Osteocyte (in vitro differentiated cells): ENCODE data around the gene DIRAS1. TPM values are rescaled to one million over a fixed set of nuclear protein-coding genes. Genes with fewer than 3 reads are reported as not detected.
A peak's percentile ranks its signal among the peaks of the same experiment; 100 is the strongest.

Experiments used
- DNase-seq: peaks from one replicate; pipeline ENCODE4 v3.0.0; 2021; ENCODE audit warnings: mixed read lengths; ENCODE audit not compliant: unreplicated experiment; ENCODE audit errors: extremely low spot score
- H3K27ac Mint-ChIP-seq: one replicate; pipeline ENCODE4 v1.8.0; 2021; ENCODE audit warnings: mild to moderate bottlenecking, mixed read lengths; ENCODE audit not compliant: unreplicated experiment
- H3K27me3 Mint-ChIP-seq: one replicate; pipeline ENCODE4 v1.8.0; 2021; ENCODE audit warnings: mixed read lengths; ENCODE audit not compliant: unreplicated experiment
- H3K36me3 Mint-ChIP-seq: one replicate; pipeline ENCODE4 v1.8.0; 2021; ENCODE audit warnings: mixed read lengths; ENCODE audit not compliant: unreplicated experiment
- H3K4me1 Mint-ChIP-seq: one replicate; pipeline ENCODE4 v1.8.0; 2021; ENCODE audit warnings: mixed read lengths; ENCODE audit not compliant: unreplicated experiment
- H3K4me3 Mint-ChIP-seq: one replicate; pipeline ENCODE4 v1.8.0; 2021; ENCODE audit warnings: mild to moderate bottlenecking, moderate library complexity, mixed read lengths; ENCODE audit not compliant: unreplicated experiment
- H3K9me3 Mint-ChIP-seq: one replicate; pipeline ENCODE4 v1.8.0; 2021; ENCODE audit warnings: mixed read lengths; ENCODE audit not compliant: unreplicated experiment
- total RNA-seq: library from RNA; stranded (reverse); gene quantifications from 2 replicates; pipeline ENCODE4 v1.2.1, GENCODE V29; 2021
- TF ChIP-seq, protein P1 (sequence below): fragments of 200-600 bp; sonication (generic); IDR thresholded peaks from 2 replicates; pipeline ENCODE4 v1.5.0; 2021; ENCODE audit warnings: antibody characterized with exemption, mild to moderate bottlenecking, moderate library complexity

The DIRAS1 gene
- total RNA-seq, 1 donor from 2014 or later: 5.8 TPM

DNA sequence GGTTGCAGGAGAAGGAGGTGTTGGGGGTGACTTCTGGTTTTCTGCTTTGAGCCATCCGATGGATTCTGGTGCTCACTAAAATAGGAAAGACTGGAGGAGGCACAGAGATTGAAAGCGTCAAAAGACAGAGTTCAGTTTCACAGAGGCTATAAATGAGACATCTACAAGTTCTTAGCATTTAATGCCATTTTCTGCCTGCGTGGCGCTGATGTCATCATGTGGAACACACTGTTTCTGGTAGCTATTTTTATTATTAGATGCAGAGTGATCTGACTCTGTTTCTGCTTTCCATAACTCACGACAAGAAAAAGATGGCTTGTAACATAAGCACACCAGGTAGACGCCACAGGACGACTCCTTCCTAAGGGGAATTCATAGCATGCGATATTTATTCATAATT is 21.9 kb upstream of the DIRAS1 start:
- peaks cover 8% of the 10 kb centered on the region for H3K4me1 Mint-ChIP-seq
- DNase-seq: no peak
- H3K27me3 Mint-ChIP-seq: peaks cover 13% of the 10 kb centered on the region
- no peak overlapping the region for H3K4me3 Mint-ChIP-seq
- H3K36me3 Mint-ChIP-seq: no peaks in the 10 kb centered on the region
- H3K27ac Mint-ChIP-seq: no peak overlapping the region
- H3K9me3 Mint-ChIP-seq: no peaks in the 10 kb centered on the region
- TF ChIP-seq, protein P1, sequence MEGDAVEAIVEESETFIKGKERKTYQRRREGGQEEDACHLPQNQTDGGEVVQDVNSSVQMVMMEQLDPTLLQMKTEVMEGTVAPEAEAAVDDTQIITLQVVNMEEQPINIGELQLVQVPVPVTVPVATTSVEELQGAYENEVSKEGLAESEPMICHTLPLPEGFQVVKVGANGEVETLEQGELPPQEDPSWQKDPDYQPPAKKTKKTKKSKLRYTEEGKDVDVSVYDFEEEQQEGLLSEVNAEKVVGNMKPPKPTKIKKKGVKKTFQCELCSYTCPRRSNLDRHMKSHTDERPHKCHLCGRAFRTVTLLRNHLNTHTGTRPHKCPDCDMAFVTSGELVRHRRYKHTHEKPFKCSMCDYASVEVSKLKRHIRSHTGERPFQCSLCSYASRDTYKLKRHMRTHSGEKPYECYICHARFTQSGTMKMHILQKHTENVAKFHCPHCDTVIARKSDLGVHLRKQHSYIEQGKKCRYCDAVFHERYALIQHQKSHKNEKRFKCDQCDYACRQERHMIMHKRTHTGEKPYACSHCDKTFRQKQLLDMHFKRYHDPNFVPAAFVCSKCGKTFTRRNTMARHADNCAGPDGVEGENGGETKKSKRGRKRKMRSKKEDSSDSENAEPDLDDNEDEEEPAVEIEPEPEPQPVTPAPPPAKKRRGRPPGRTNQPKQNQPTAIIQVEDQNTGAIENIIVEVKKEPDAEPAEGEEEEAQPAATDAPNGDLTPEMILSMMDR: no peak

DNA sequence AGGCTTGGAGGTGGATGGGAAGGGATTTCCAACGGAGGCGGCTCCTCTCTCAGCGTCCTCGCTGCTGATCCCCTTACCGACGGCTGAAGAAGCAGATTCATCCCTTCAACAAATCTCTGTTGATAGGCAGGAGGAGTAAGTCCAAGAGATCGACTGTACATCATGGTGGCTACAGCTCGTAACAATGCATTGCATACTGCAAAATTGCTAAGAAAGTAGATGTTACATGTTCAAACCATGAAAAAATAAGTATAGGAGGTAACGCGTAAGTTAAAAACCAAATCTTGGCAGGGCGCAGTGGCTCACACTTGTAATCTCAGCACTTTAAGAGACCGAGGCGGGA is 19.1 kb upstream of the DIRAS1 start:
- no peak for DNase-seq
- Mint-ChIP-seq H3K27ac (no peak overlapping the region), H3K4me3 (peak overlapping the region; percentile 79), H3K9me3 (no peaks in the 10 kb centered on the region), H3K4me1 (peaks cover 8% of the 10 kb centered on the region), H3K36me3 (peaks cover 11% of the 10 kb centered on the region), H3K27me3 (peaks cover 10% of the 10 kb centered on the region)
- TF ChIP-seq, protein P1: no peak

DNA sequence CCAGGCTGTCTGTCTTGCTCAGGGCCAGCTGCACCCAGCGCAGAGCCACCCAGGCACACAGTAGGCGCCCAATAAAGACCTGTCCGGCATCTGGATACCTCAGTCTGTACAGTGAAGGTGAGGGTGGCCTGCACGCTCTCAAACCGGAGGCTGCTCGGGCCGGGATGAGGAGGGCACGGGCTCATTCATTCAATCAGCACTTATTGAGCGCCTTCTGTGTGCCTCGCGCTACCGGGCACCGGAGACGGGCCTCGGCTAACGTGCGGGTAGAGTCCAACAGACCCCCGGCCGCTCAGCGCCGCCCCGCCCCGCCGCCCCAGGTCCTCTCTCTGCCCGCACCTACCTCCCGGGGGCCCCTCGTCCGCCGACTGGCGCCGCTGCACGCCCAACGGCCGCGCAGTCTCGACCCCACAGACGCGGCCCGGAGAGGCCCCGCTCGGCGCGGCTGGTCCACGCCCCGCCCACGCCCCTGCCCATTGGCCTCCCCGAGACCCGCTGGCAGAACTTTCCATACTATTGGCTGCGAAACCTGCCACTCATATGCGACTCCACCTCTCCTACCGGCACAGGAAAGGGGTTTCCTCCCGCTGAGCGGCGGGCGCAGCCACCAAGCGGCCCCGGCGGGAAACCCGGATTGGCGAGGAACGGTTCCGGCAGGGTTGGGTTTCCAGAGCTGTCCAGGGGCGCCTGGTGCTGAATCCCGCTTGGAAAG is 18.6 kb upstream of the DIRAS1 start, which contains the start of gene SLC39A3:
SLC39A3 (minus strand) TSS at position 416 of the 712 bp plus-strand sequence. CDS start 2,760 bp downstream, outside the sequence.
- Mint-ChIP-seq H3K27ac (peak within 1 kb of the TSS; percentile 41), H3K4me3 (peak within 1 kb of the TSS; percentile 79), H3K27me3 (peaks cover 10% of the 10 kb centered on the region), H3K36me3 (peaks cover 13% of the 10 kb centered on the region), H3K9me3 (no peaks in the 10 kb centered on the region), H3K4me1 (peaks cover 8% of the 10 kb centered on the region)
- peak; percentile 100 for DNase-seq
- TF ChIP-seq, protein P1: peak; percentile 17

DNA sequence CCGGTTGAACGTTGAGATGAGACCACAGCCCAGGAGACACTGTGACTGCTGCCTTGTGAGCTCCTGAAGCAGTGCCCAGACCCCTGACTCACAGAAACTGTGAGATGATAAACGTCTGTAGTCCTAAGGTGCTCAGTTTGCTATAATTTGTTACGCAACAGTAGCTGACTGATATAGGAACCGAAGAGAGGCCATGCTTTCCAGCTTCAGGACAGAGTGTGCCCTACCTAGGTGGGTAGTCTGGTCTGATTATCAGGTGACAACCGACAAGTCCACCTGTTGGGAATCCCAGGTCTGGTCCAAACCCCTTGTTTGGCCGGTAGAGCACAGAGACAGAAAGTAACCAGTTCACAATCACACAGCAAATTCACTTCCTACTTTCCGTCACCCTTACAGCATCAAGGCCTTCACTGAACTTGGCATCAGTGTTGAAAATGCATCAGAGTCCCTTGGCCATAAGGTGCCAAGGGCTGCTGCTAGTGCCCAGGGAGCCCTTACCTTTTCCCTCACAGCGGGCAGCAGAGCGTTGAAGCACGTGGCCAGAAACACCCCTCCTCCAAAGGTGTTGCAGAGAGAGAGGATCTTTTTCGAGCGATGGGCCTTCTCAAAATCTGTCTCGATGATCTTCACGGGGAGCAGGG is 15.5 kb upstream of the DIRAS1 start:
- H3K4me3 Mint-ChIP-seq: peak overlapping the region; percentile 14
- no peak for DNase-seq

DNA sequence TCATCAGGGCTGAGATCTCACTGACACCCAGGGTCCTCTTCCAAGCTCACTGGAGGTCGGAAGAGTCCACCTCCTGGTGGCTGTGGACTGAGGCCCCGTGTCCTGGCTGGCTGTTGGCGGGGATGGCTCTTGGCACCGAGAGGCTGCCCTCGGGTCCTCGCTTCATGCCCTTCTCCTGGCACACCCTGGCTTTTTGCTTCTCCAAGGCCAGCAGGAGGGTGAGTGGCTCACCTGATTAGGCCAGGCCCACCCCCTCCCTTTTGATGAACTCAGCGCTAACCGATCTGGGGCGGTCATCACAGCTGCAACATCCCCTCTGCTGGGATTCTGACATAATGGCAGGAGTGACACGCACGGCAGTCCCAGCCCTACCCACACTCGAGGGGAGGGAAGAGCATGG is 14.2 kb upstream of the DIRAS1 start:
- peaks cover 8% of the 10 kb centered on the region for H3K4me1 Mint-ChIP-seq
- no peak overlapping the region for H3K27ac Mint-ChIP-seq
- peaks cover 15% of the 10 kb centered on the region for H3K36me3 Mint-ChIP-seq
- no peaks in the 10 kb centered on the region for H3K27me3 Mint-ChIP-seq
- TF ChIP-seq, protein P1: no peak
- DNase-seq: no peak
- no peak overlapping the region for H3K4me3 Mint-ChIP-seq
- H3K9me3 Mint-ChIP-seq: no peaks in the 10 kb centered on the region

More for the DNA sequence above, 15.5 kb upstream of the DIRAS1 start:
- no peaks in the 10 kb centered on the region for H3K27me3 Mint-ChIP-seq
- H3K27ac Mint-ChIP-seq: no peak overlapping the region
- H3K4me1 Mint-ChIP-seq: peaks cover 8% of the 10 kb centered on the region
- TF ChIP-seq, protein P1: no peak
- H3K9me3 Mint-ChIP-seq: no peaks in the 10 kb centered on the region
- H3K36me3 Mint-ChIP-seq: peaks cover 15% of the 10 kb centered on the region
